HepG2 (cell line): ENCODE measurements around the gene CCL5. TPM values are rescaled to one million over a fixed set of nuclear protein-coding genes. Genes with fewer than 3 reads are reported as not detected.

Experiments
- ATAC-seq: fragments of 200-7000 bp; cut with Tn5 transposase; 3 replicates; pipeline ENCODE4 v1.9.1; 2020; ENCODE audit warnings: mild to moderate bottlenecking, moderate library complexity
- BruUV-seq: library from RNA; stranded (reverse); fragments of 400-500 nt; replicated peaks from 2 replicates; lab custom pipeline; 2021; lab: Mats Ljungman, UMichigan
- CTCF ChIA-PET: fragments of 300-600 bp; formaldehyde crosslinking; extraction: SDS; loops from one replicate; lab custom pipeline; 2021; ENCODE audit warnings: low total read pairs, inconsistent platforms, low intra/inter-chr PET ratio; lab: Yijun Ruan, JAX
- POLR2A ChIA-PET: fragments of 350-600 bp; sonication (Branson Sonifier 250); formaldehyde crosslinking; loops from one replicate; lab custom pipeline; 2020; ENCODE audit warnings: antibody characterized with exemption, inconsistent platforms; lab: Yijun Ruan, JAX
- DNase-seq: peaks from one replicate; pipeline ENCODE4 v3.0.0-alpha.2; 2015; ENCODE audit warnings: low spot score
- FAIRE-seq: peaks from 3 replicates; lab custom pipeline; 2011; peaks lifted over from hg19 to GRCh38; lab: Jason Lieb, UNC
- H2AFZ ChIP-seq: one replicate; pipeline ENCODE4 v1.6.1; 2011; ENCODE audit warnings: low read length, inconsistent platforms
- H3K27ac ChIP-seq: fragments of 300-600 bp; 3 replicates; pipeline ENCODE4 v1.8.0; 2011; ENCODE audit warnings: mixed run types, mild to moderate bottlenecking, mixed read lengths, low read length, inconsistent platforms; ENCODE audit not compliant: insufficient read depth; ENCODE audit errors: extremely low read length
- H3K27me3 ChIP-seq, 2 experiments: fragments of 200-600 bp in 1 of 2; 2 replicates in 1 of 2; 3 replicates in 1 of 2; pipeline versions ENCODE4 v1.6.0 to v1.8.0; 2011; ENCODE audit warnings: low read length in 2 of 2, mild to moderate bottlenecking in 2 of 2, moderate library complexity in 2 of 2, inconsistent platforms in 1 of 2; ENCODE audit not compliant: insufficient read depth in 2 of 2, control insufficient read depth in 1 of 2
- H3K36me3 ChIP-seq, 2 experiments: fragments of 200-600 bp in 1 of 2; replicated peaks in 1 of 2; 2 replicates in 1 of 2; 3 replicates in 1 of 2; pipeline versions ENCODE4 v1.5.1 to v1.8.0; 2011; ENCODE audit warnings: low read length in 2 of 2, inconsistent platforms in 1 of 2; ENCODE audit not compliant: insufficient read depth in 2 of 2, control insufficient read depth in 1 of 2
- H3K4me1 ChIP-seq: 2 replicates; pipeline ENCODE4 v1.5.1; 2012; ENCODE audit warnings: low read length, inconsistent platforms; ENCODE audit not compliant: insufficient read depth
- H3K4me2 ChIP-seq: 2 replicates; pipeline ENCODE4 v1.6.0; 2011; ENCODE audit warnings: low read depth, low read length, inconsistent platforms
- H3K4me3 ChIP-seq, 3 experiments: fragments of 200-600 bp in 1 of 3; sonication (generic), shearing (Covaris generic) in 1 of 3; replicated peaks in 1 of 3; 2 replicates each; pipeline ENCODE4 v1.5.1; 2011 to 2016; ENCODE audit warnings: low read length in 3 of 3, inconsistent platforms in 2 of 3, low read depth in 2 of 3, mild to moderate bottlenecking in 2 of 3, control low read depth in 1 of 3, mixed read lengths in 1 of 3; ENCODE audit not compliant: insufficient read depth in 1 of 3
- H3K79me2 ChIP-seq: one replicate; pipeline ENCODE4 v1.6.1; 2011; ENCODE audit warnings: low read length, inconsistent platforms; ENCODE audit not compliant: insufficient read depth
- H3K9ac ChIP-seq: 2 replicates; pipeline ENCODE4 v1.6.0; 2011; ENCODE audit warnings: mild to moderate bottlenecking, low read depth, low read length, inconsistent platforms; ENCODE audit not compliant: insufficient read depth
- H3K9me3 ChIP-seq: 2 replicates; pipeline ENCODE4 v1.5.1; 2012; ENCODE audit warnings: mild to moderate bottlenecking, low read length
- H4K20me1 ChIP-seq: 2 replicates; pipeline ENCODE4 v1.6.0; 2011; ENCODE audit warnings: inconsistent platforms, mild to moderate bottlenecking, low read length, moderate library complexity; ENCODE audit not compliant: insufficient read depth
- TOPORS ChIP-seq: sonication (generic); formaldehyde crosslinking; IDR thresholded peaks from 2 replicates; pipeline ENCODE4 v1.8.0; 2023; ENCODE audit warnings: mild to moderate bottlenecking, missing genetic modification reagents
- ZFP62 ChIP-seq: sonication (generic); formaldehyde crosslinking; IDR thresholded peaks from 2 replicates; pipeline ENCODE4 v1.4.0; 2020; ENCODE audit warnings: missing genetic modification reagents
- ZNF768 ChIP-seq: sonication (generic); formaldehyde crosslinking; IDR thresholded peaks from 2 replicates; pipeline ENCODE4 v1.4.0; 2020; ENCODE audit warnings: missing genetic modification reagents
- WGBS: methylation state at CpG from one replicate; pipeline ENCODE4 v1.1.6; 2017; ENCODE audit warnings: low lambda C conversion rate; 5-methylcytosine and 5-hydroxymethylcytosine counted together
- in situ Hi-C: cut with HindIII; loops from 2 replicates; pipeline ENCODE4 v1.10.0; 2017; ENCODE audit warnings: low pct_unique_long_range_greater_than_20kb; ENCODE audit not compliant: extremely low pct_ligation_motif_present
- intact Hi-C: fragments of 100-400 bp; cut with micrococcal nuclease; formaldehyde crosslinking; loops from one replicate; pipeline ENCODE4 v1.10.0; 2022; ENCODE audit not compliant: unreplicated experiment
- polyA plus RNA-seq, 8 experiments: library from polyadenylated mRNA; depleted of rRNA in 3 of 8; stranded (reverse) in 7 of 8; unstranded in 1 of 8; fragments of >200 nt; fragmentation: Illumina TruSeq in 4 of 8; extraction: Trizol in 4 of 8; gene quantifications; 2 replicates each; pipeline versions ENCODE4 v1.2.1 to v1.2.3, GENCODE V29; 2011 to 2016; ENCODE audit warnings: low read depth in 4 of 8, missing spikeins in 1 of 8, mixed read lengths in 1 of 8; ENCODE audit not compliant: insufficient read depth in 1 of 8
- total RNA-seq, 5 experiments: library from RNA; depleted of rRNA; stranded (reverse); fragments of >200 nt; fragmentation: Illumina TruSeq; extraction: Trizol; gene quantifications; 2 replicates each; pipeline ENCODE4 v1.2.3, GENCODE V29; 2016; ENCODE audit warnings: low read depth in 1 of 5
- TF ChIP-seq, protein P1 (sequence below), 2 experiments: IDR thresholded peaks; 2 replicates each; pipeline ENCODE4 v1.6.1; 2011 to 2012; ENCODE audit warnings: low read length in 2 of 2, borderline replicate concordance in 1 of 2, low read depth in 1 of 2, mild to moderate bottlenecking in 1 of 2, moderate library complexity in 1 of 2

Gene CCL5
- total and polyA plus RNA-seq, 2 of the 13 experiments (the other 11 are each of a cell fraction or from before 2014, with no cell fraction given): 0.13 to 0.29 TPM

DNA sequence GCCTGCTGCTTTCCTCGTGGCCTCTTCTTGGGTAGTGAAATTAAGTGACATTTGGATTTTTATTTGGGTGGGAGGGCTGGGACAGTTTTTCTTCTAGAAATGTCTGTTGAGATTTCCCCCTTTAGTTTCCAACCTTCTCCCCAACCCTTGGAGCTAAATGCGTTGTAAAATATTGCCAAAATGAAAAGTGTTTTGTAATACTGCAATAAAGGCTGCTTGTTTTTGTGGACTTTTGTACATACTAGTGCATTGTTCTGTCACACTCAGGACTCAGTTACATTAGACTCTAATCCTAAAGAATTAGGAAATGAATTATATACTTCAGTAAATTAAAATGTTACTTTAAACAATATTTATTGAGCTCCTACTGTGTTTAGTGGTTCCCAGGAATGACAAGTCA, 33.2 kb downstream of the CCL5 start:
- TF ChIP-seq TOPORS (CRISPR knock-in tag) (no peak), ZNF768 (no peak), ZFP62 (no peak)
- TF ChIP-seq, protein P1, sequence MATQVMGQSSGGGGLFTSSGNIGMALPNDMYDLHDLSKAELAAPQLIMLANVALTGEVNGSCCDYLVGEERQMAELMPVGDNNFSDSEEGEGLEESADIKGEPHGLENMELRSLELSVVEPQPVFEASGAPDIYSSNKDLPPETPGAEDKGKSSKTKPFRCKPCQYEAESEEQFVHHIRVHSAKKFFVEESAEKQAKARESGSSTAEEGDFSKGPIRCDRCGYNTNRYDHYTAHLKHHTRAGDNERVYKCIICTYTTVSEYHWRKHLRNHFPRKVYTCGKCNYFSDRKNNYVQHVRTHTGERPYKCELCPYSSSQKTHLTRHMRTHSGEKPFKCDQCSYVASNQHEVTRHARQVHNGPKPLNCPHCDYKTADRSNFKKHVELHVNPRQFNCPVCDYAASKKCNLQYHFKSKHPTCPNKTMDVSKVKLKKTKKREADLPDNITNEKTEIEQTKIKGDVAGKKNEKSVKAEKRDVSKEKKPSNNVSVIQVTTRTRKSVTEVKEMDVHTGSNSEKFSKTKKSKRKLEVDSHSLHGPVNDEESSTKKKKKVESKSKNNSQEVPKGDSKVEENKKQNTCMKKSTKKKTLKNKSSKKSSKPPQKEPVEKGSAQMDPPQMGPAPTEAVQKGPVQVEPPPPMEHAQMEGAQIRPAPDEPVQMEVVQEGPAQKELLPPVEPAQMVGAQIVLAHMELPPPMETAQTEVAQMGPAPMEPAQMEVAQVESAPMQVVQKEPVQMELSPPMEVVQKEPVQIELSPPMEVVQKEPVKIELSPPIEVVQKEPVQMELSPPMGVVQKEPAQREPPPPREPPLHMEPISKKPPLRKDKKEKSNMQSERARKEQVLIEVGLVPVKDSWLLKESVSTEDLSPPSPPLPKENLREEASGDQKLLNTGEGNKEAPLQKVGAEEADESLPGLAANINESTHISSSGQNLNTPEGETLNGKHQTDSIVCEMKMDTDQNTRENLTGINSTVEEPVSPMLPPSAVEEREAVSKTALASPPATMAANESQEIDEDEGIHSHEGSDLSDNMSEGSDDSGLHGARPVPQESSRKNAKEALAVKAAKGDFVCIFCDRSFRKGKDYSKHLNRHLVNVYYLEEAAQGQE (IDR thresholded peaks at IDR 0.05; ENCODE audit: borderline replicate concordance in 1 of 2, low read depth in 1 of 2, low read length in 2 of 2): no peak
- TF ChIP-seq, all 625 proteins: peak for 0
- no peak overlapping the region for H3K4me3 ChIP-seq
- POLR2A ChIA-PET: no interaction called here
- no peak overlapping the region for H3K9ac ChIP-seq
- CTCF ChIA-PET: no interaction called here
- intact Hi-C loops (no loop called here), in situ Hi-C loops (no loop called here)
- H3K4me2 ChIP-seq: no peak overlapping the region
- WGBS: 76% methylated on average over 2 of the region's 2 CpGs
- H3K36me3 ChIP-seq: peaks cover 9 to 43% of the 10 kb centered on the region in 2 experiments
- no peaks in the 10 kb centered on the region for H3K27me3 ChIP-seq
- FAIRE-seq: no peak
- H3K79me2 ChIP-seq: no peaks in the 10 kb centered on the region
- peaks cover 28% of the 10 kb centered on the region for H3K4me1 ChIP-seq
- BruUV-seq: no TSS peak
- peak overlapping the region; percentile 36 for H3K27ac ChIP-seq
- ATAC-seq: no peak
- no peaks in the 10 kb centered on the region for H3K9me3 ChIP-seq
- H2AFZ ChIP-seq: no peak overlapping the region
- DNase-seq: no peak
- H4K20me1 ChIP-seq: 0 out of 2 replicates have a peak, but pooled peaks cover 3% of the 10 kb centered on the region
